Vagina (tissue), 2 donors: ENCODE measurements around the gene C13orf46. TPM values are rescaled to one million over a fixed set of nuclear protein-coding genes. Genes with fewer than 3 reads are reported as not detected.

Experiments used
- DNase-seq, 2 donors: peaks; one replicate each; pipeline ENCODE4 v3.0.0-alpha.2; 2017; ENCODE audit errors: extremely low spot score in 2 of 2
- H3K27ac ChIP-seq: fragments of 200-600 bp; sonication (generic); one replicate; pipeline ENCODE4 v1.5.1; 2019
- H3K27me3 ChIP-seq: fragments of 200-600 bp; sonication (generic); one replicate; pipeline ENCODE4 v1.5.1; 2019
- H3K36me3 ChIP-seq, 2 donors: fragments of 200-600 bp; sonication (generic); one replicate each; pipeline ENCODE4 v1.5.1; 2017 to 2019
- H3K4me1 ChIP-seq: fragments of 200-600 bp; sonication (generic); one replicate; pipeline ENCODE4 v1.5.1; 2019
- H3K4me3 ChIP-seq, 2 donors: fragments of 200-600 bp; sonication (generic); 1 replicate in 1 of 2; 2 replicates in 1 of 2; pipeline ENCODE4 v1.5.1; 2016 to 2019
- H3K9me3 ChIP-seq: fragments of 200-600 bp; sonication (generic); one replicate; pipeline ENCODE4 v1.5.1; 2019
- POLR2A ChIP-seq, 2 donors: fragments of 450-650 bp; IDR thresholded peaks; one replicate each; pipeline ENCODE4 v1.6.1; 2017; ENCODE audit warnings: antibody characterized with exemption in 2 of 2, mild to moderate bottlenecking in 2 of 2, moderate library complexity in 2 of 2
- POLR2AphosphoS5 ChIP-seq, 2 donors: sonication (generic); formaldehyde crosslinking; IDR thresholded peaks; one replicate each; pipeline ENCODE4 v1.9.0; 2017; ENCODE audit warnings: antibody characterized with exemption in 2 of 2, mild to moderate bottlenecking in 2 of 2, low read depth in 1 of 2; ENCODE audit not compliant: insufficient read depth in 1 of 2
- intact Hi-C: fragments of 100-400 bp; cut with DNase I; formaldehyde crosslinking; loops from one replicate; pipeline ENCODE4 v1.15.1; 2023
- total RNA-seq: library from RNA; depleted of rRNA; stranded (reverse); fragments of >200 nt; gene quantifications from one replicate; pipeline ENCODE4 v1.2.3, GENCODE V29; 2016
- TF ChIP-seq, protein P1 (sequence below), 3 experiments: fragments of 450-650 bp in 2 of 3; fragments of 200-600 bp in 1 of 3; sonication (generic) in 1 of 3; IDR thresholded peaks; one replicate each; pipeline ENCODE4 v1.5.1; 2017 to 2019; ENCODE audit warnings: antibody characterized with exemption in 3 of 3, mild to moderate bottlenecking in 2 of 3, moderate library complexity in 2 of 3

The C13orf46 gene
- total RNA-seq, 1 donor from 2014 or later, result not detected

DNA sequence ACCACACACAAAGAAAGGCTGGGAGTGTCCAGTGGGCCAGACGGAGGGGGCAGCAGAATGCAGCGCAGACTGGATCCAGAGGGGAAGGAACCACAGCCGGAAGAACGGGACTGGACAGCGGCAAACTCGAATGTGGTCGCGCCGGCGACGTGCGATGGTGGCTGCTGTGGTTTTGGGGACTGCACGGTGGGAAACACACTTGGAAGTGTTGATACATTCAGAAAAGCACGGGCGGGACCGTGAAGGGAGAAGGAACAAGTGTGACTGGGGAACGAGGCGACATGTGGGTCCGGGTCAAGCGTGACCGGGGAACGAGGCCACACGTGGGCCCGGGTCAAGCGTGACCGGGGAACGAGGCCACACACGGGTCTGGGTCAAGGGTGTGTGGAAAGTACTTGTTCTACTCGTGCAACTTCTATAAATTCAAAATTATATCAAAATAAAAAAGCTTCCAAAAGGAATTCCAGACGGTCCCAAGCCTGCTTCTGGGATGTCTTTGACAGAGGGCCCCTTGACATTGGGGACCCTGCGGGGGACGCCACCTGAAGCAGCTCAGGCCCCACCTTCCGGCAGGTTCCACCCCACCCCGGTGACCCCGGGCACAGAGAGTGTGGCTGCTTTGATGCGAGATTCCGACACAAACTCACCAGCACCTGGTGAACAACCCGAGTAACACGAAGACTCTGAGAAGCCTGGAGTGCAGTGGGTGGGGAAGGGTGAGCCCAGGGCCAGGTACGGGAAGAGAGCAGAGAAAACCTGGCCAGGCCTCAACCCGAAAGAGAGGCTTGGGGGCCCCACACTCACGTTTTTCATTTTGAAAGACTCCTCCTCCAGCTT is 25.1 kb upstream of the C13orf46 start:
- Histone ChIP-seq H3K27ac (no peak overlapping the region), H3K9me3 (no peaks in the 10 kb centered on the region), H3K36me3 (peaks cover 0 to 6% of the 10 kb centered on the region in 2 donors), H3K4me1 (peaks cover 10% of the 10 kb centered on the region), H3K4me3 (no peak overlapping the region), H3K27me3 (no peaks in the 10 kb centered on the region)
- no peak for DNase-seq
- TF ChIP-seq, protein P1, sequence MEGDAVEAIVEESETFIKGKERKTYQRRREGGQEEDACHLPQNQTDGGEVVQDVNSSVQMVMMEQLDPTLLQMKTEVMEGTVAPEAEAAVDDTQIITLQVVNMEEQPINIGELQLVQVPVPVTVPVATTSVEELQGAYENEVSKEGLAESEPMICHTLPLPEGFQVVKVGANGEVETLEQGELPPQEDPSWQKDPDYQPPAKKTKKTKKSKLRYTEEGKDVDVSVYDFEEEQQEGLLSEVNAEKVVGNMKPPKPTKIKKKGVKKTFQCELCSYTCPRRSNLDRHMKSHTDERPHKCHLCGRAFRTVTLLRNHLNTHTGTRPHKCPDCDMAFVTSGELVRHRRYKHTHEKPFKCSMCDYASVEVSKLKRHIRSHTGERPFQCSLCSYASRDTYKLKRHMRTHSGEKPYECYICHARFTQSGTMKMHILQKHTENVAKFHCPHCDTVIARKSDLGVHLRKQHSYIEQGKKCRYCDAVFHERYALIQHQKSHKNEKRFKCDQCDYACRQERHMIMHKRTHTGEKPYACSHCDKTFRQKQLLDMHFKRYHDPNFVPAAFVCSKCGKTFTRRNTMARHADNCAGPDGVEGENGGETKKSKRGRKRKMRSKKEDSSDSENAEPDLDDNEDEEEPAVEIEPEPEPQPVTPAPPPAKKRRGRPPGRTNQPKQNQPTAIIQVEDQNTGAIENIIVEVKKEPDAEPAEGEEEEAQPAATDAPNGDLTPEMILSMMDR (IDR thresholded peaks at IDR 0.05), result no peak
- no peak for TF ChIP-seq POLR2A (IDR thresholded peaks at IDR 0.05)
- no peak for TF ChIP-seq POLR2AphosphoS5 (IDR thresholded peaks at IDR 0.05; ENCODE audit: insufficient read depth in 1 of 2, low read depth in 1 of 2)
- intact Hi-C loops, result no loop called here

DNA sequence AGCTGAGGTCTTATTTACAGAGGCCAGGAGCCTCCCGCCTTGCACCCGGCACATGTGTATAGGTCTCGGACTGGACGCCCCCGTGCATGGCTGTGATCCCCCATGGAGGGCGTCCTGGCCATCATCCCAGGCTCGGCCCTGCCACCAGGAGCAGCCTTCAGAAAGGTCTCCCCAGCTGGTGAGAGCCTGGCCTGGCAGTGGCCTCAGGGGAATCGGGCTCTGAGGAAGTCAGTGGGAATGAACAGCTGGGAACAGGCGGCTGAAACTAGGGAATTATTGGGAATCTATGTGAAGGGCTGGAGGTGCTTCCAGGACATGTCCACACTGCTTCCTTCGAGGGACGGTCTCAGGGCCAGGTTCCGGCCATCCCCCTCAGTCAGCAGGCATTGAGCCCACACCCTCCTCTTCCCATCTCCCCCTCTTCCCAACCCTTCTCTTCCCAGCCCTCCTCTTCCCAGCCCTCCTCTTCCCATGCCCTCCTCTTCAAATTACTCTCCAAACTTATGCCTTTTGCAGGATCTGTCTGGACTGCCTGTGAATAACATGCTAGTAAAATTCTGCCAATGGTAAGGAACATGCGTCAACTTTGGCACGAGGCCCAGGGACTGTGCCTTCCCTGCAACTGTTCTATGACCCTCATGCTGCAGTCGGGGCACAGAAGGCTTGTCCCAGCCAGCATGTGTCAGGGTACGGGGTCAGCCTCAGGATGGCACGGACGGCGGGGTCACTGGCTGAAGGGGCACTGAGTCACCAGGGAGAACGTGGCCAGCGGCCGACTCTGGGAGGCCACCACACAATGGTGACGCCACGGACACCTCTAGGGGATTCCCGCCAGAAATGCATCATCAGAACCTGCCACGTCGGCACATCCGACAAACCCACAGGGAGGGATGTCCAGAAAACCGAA is 24.2 kb upstream of the C13orf46 start:
- no peak for DNase-seq
- Histone ChIP-seq H3K4me3 (no peak overlapping the region), H3K27ac (no peak overlapping the region), H3K36me3 (peaks cover 0 to 6% of the 10 kb centered on the region in 2 donors), H3K9me3 (no peaks in the 10 kb centered on the region), H3K4me1 (peaks cover 10% of the 10 kb centered on the region), H3K27me3 (no peaks in the 10 kb centered on the region)
- TF ChIP-seq, protein P1 (IDR thresholded peaks at IDR 0.05), result no peak
- TF ChIP-seq POLR2AphosphoS5 (IDR thresholded peaks at IDR 0.05; ENCODE audit: insufficient read depth in 1 of 2, low read depth in 1 of 2) (peak in 1 of 2 donors; percentile 65), POLR2A (IDR thresholded peaks at IDR 0.05) (no peak)
- intact Hi-C loops, result no loop called here

DNA sequence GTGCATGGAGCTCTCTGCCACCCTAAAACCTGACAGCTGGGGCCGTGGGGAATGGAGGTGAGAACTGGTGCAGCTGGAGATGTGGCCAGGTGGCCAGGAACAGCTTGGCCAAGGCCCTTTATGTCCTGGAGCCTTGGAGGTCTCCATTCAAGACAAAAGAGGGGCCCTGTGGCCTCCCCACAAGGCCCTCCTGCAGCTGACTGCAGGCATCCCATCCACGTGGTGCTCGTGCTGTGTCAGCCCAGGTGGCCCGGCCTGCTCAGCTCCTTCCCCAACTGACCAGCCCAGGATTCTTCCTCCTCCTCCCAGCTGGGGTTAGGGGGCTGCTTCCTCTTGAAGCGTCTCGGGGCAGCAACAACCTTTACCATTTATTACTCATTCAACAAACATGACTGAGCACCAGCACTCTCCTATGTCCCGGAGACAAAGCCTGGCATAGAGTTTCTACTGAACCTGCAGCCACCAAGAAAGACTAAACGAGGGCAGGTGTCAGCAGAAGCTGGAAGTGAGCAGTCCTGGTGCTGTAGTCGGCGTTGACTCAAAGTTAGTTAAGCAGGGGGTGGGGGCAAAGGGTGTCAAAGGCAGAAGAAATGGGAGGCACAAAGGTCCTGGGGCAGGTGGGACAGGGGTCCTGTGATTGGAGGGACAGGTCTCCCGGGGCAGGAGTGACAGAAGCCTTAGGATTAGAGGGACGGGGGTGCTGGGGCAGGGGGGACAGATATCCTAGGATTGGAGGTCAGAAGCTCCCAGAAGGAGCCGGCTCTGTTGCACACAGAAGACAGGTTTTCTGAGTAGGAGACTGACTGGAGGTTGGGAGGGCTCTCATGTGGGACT is 23.3 kb upstream of the C13orf46 start:
- intact Hi-C loops, result no loop called here
- TF ChIP-seq, protein P1 (IDR thresholded peaks at IDR 0.05), result no peak
- TF ChIP-seq POLR2A (IDR thresholded peaks at IDR 0.05), result no peak
- Histone ChIP-seq H3K36me3 (peaks cover 0 to 8% of the 10 kb centered on the region in 2 donors), H3K4me1 (peaks cover 10% of the 10 kb centered on the region), H3K27ac (no peak overlapping the region), H3K4me3 (no peak overlapping the region), H3K9me3 (no peaks in the 10 kb centered on the region), H3K27me3 (no peaks in the 10 kb centered on the region)
- no peak for DNase-seq

DNA sequence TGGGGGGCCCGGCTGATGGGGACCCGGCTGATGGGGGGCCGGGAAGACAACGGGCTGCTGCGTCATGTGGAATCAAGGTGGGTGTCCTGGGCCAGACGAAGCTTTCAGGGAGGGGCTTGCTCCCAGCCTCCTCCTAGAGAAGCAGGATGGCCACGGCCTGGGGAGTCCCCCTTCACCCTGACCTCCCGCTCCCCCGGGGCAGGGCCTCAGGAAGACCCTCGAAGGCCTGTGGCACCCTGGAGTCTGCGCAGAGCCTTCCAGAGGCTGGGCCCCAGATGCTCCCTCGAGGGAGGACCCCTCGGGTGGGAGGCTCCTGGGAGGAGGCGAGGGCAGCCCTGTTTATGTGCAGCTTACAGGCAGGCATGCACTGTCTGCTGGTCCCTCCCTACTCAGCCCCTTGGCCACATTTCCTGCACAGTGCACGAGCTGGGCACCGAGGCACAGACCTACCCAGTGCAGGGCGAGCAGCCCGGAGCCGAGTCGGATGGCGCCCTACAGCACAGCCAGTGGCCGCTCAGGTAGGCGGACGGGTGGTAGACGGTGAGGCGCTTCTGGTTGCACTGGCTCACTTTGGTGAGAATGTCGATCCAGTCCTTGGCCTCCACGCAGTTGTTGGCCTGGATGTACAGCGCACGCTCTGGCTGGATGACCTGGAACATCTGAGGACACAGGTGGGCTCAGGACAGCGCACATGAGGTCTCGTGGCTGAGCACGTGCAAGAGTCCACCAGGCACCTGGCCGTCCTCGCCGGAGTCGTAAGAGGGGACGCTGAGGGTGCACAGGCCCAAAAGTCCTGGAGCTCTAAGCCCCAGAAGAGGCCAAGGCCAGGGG is 22.4 kb upstream of the C13orf46 start:
- Histone ChIP-seq H3K4me3 (no peak overlapping the region), H3K27ac (no peak overlapping the region), H3K27me3 (no peaks in the 10 kb centered on the region), H3K4me1 (peaks cover 10% of the 10 kb centered on the region), H3K9me3 (no peaks in the 10 kb centered on the region), H3K36me3 (peaks cover 0 to 16% of the 10 kb centered on the region in 2 donors)
- intact Hi-C loops, result no loop called here
- TF ChIP-seq POLR2A (IDR thresholded peaks at IDR 0.05) (no peak), POLR2AphosphoS5 (IDR thresholded peaks at IDR 0.05; ENCODE audit: insufficient read depth in 1 of 2, low read depth in 1 of 2) (no peak)
- TF ChIP-seq, protein P1 (IDR thresholded peaks at IDR 0.05), result no peak
- no peak for DNase-seq
